Caco-2 (cell line): ENCODE measurements around the gene SEC11A. TPM values are rescaled to one million over a fixed set of nuclear protein-coding genes. Genes with fewer than 3 reads are reported as not detected.
"Not testable (repeated sequence)": the region's sequence is repeated elsewhere in the genome, so short reads cannot be mapped to it uniquely, and the experiment has no call there.

Experiments used
- BruUV-seq: library from RNA; stranded (reverse); fragments of 400-500 nt; replicated peaks from 2 replicates; lab custom pipeline; 2021; lab: Mats Ljungman, UMichigan
- CTCF ChIA-PET: fragments of 300-600 bp; sonication (Branson Sonifier 250); formaldehyde crosslinking; loops from one replicate; lab custom pipeline; 2022; ENCODE audit warnings: antibody characterized with exemption; lab: Charles Lee
- POLR2A ChIA-PET: fragments of 300-600 bp; sonication (Branson Sonifier 250); formaldehyde crosslinking; loops from one replicate; lab custom pipeline; 2022; ENCODE audit warnings: antibody characterized with exemption; lab: Charles Lee
- DNase-seq, 2 experiments: peaks; one replicate each; pipeline versions ENCODE4 v3.0.0 to v3.0.0-alpha.2; 2020 to 2022
- H3K27me3 ChIP-seq: replicated peaks from 2 replicates; pipeline ENCODE4 v1.6.0; 2011; ENCODE audit warnings: low read length; ENCODE audit not compliant: control insufficient read depth, insufficient read depth
- H3K36me3 ChIP-seq: 2 replicates; pipeline ENCODE4 v1.5.1; 2011; ENCODE audit warnings: low read length; ENCODE audit not compliant: control insufficient read depth, insufficient read depth
- H3K4me1 ChIP-seq: fragments of 250-450 bp; sonication (Bioruptor Pico); 2 replicates; pipeline ENCODE4 v1.5.1; 2020; ENCODE audit warnings: mild to moderate bottlenecking
- H3K4me3 ChIP-seq: 2 replicates; pipeline ENCODE4 v1.5.1; 2011; ENCODE audit warnings: low read depth, mild to moderate bottlenecking, control low read depth, low read length
- H3K9me3 ChIP-seq: fragments of 250-450 bp; sonication (Bioruptor Pico); 2 replicates; pipeline ENCODE4 v1.5.1; 2020; ENCODE audit warnings: mild to moderate bottlenecking, moderate library complexity
- H3K27ac Mint-ChIP-seq: one replicate; pipeline ENCODE4 v1.8.0; 2022; ENCODE audit warnings: mixed read lengths; ENCODE audit not compliant: unreplicated experiment
- H3K27me3 Mint-ChIP-seq: one replicate; pipeline ENCODE4 v1.8.0; 2022; ENCODE audit warnings: mixed read lengths; ENCODE audit not compliant: insufficient read depth, unreplicated experiment
- H3K36me3 Mint-ChIP-seq: one replicate; pipeline ENCODE4 v1.8.0; 2022; ENCODE audit warnings: mild to moderate bottlenecking, mixed read lengths; ENCODE audit not compliant: insufficient read depth, unreplicated experiment
- H3K4me1 Mint-ChIP-seq: one replicate; pipeline ENCODE4 v1.8.0; 2022; ENCODE audit warnings: low read depth, mixed read lengths; ENCODE audit not compliant: unreplicated experiment
- H3K4me3 Mint-ChIP-seq: one replicate; pipeline ENCODE4 v1.8.0; 2022; ENCODE audit warnings: mild to moderate bottlenecking, moderate library complexity, mixed read lengths; ENCODE audit not compliant: unreplicated experiment
- H3K9me3 Mint-ChIP-seq: one replicate; pipeline ENCODE4 v1.8.0; 2022; ENCODE audit warnings: mixed read lengths; ENCODE audit not compliant: unreplicated experiment
- intact Hi-C: fragments of 100-400 bp; cut with micrococcal nuclease; formaldehyde crosslinking; loops from one replicate; pipeline ENCODE4 v1.10.0; 2022; ENCODE audit not compliant: unreplicated experiment
- total RNA-seq: library from RNA; stranded (reverse); gene quantifications from 2 replicates; pipeline ENCODE4 v1.2.3, GENCODE V29; 2022
- TF ChIP-seq, protein P1 (sequence below), 2 experiments: fragments of 200-600 bp in 1 of 2; IDR thresholded peaks; 1 replicate in 1 of 2; 2 replicates in 1 of 2; pipeline versions ENCODE4 v1.5.1 to v1.8.0; 2011 to 2022; ENCODE audit warnings: antibody characterized with exemption in 1 of 2, control low read depth in 1 of 2, inconsistent platforms in 1 of 2, low read depth in 1 of 2, low read length in 1 of 2, mild to moderate bottlenecking in 1 of 2, moderate library complexity in 1 of 2; ENCODE audit not compliant: insufficient read depth in 1 of 2, severe bottlenecking in 1 of 2, unreplicated experiment in 1 of 2

SEC11A gene
- total RNA-seq, 1 experiment from 2014 or later = 211 TPM

DNA sequence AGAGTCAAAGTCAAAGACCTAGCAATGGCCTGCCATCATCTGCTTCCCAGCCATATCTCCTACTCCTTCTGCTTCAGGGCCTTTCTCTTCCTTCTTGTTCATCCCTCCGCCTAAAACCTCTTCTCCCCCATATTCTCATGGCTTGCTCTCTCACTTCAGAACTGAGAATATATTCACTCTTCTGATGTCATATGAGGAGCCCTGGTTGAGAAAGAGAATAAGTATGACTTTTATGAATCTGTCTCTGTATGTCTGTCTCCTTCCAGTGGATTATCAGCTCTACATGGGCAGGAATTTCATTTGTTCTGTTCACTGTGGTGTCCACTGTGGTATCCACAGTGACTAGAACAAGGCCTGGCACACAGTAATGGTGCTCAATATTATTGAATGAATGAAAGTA, 44.3 kb upstream of the SEC11A start:
- H3K4me1 ChIP-seq = peaks cover 22% of the 10 kb centered on the region; the same call in 1 of the 2 replicates
- Mint-ChIP-seq H3K36me3 (no peaks in the 10 kb centered on the region), H3K9me3 (no peaks in the 10 kb centered on the region)

DNA sequence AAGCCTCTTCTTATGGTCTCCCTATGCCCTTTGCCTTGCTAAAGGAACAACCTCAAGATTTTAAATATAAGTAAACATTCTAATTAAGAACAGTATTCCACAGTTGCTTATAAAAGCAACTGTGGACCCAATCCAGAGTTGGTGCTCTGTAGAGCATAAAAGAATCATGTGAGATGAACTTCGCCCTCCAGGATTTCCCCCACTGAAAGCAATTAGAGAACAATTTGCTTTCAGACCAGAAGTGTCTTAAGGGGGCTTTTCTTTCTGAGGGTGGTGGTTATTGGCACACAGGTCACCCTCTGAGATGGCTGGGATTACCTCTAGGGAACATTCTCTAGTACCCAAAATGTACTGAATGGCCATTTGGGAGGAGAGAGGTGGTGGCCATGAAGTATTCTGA, 43.1 kb upstream of the SEC11A start:
- DNase-seq = no peak
- H3K9me3 ChIP-seq = no peaks in the 10 kb centered on the region
- H3K36me3 ChIP-seq = no peaks in the 10 kb centered on the region
- POLR2A ChIA-PET = no interaction called here
- H3K4me3 ChIP-seq = no peak overlapping the region
- H3K27me3 Mint-ChIP-seq = no peaks in the 10 kb centered on the region
- no peak overlapping the region for H3K4me3 Mint-ChIP-seq
- H3K27ac Mint-ChIP-seq = no peak overlapping the region
- peaks cover 4% of the 10 kb centered on the region for H3K4me1 Mint-ChIP-seq
- intact Hi-C loops = no loop called here
- H3K27me3 ChIP-seq = no peaks in the 10 kb centered on the region
- H3K36me3 Mint-ChIP-seq = peaks cover 5% of the 10 kb centered on the region
- TF ChIP-seq, protein P1, sequence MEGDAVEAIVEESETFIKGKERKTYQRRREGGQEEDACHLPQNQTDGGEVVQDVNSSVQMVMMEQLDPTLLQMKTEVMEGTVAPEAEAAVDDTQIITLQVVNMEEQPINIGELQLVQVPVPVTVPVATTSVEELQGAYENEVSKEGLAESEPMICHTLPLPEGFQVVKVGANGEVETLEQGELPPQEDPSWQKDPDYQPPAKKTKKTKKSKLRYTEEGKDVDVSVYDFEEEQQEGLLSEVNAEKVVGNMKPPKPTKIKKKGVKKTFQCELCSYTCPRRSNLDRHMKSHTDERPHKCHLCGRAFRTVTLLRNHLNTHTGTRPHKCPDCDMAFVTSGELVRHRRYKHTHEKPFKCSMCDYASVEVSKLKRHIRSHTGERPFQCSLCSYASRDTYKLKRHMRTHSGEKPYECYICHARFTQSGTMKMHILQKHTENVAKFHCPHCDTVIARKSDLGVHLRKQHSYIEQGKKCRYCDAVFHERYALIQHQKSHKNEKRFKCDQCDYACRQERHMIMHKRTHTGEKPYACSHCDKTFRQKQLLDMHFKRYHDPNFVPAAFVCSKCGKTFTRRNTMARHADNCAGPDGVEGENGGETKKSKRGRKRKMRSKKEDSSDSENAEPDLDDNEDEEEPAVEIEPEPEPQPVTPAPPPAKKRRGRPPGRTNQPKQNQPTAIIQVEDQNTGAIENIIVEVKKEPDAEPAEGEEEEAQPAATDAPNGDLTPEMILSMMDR (IDR thresholded peaks at IDR 0.05; ENCODE audit: insufficient read depth in 1 of 2, low read depth in 1 of 2, low read length in 1 of 2, severe bottlenecking in 1 of 2, unreplicated experiment in 1 of 2) = no peak
- CTCF ChIA-PET = interaction anchor here (0.6 kb wide), 1 partner anchor 11 kb away, joined by 3 read pairs; no protein-coding TSS in a partner anchor
- H3K4me1 ChIP-seq = peaks cover 27% of the 10 kb centered on the region
- no TSS peak for BruUV-seq
- H3K9me3 Mint-ChIP-seq = no peaks in the 10 kb centered on the region

More for the DNA sequence above, 44.3 kb upstream of the SEC11A start:
- intact Hi-C loops = no loop called here
- Histone ChIP-seq H3K9me3 (no peaks in the 10 kb centered on the region), H3K27me3 (no peaks in the 10 kb centered on the region), H3K4me3 (no peak overlapping the region), H3K36me3 (no peaks in the 10 kb centered on the region)
- Mint-ChIP-seq H3K4me1 (peaks cover 8% of the 10 kb centered on the region), H3K27me3 (no peaks in the 10 kb centered on the region), H3K4me3 (no peak overlapping the region), H3K27ac (no peak overlapping the region)
- no TSS peak for BruUV-seq
- no peak for DNase-seq
- TF ChIP-seq, protein P1 (IDR thresholded peaks at IDR 0.05; ENCODE audit: insufficient read depth in 1 of 2, low read depth in 1 of 2, low read length in 1 of 2, severe bottlenecking in 1 of 2, unreplicated experiment in 1 of 2) = no peak
- ChIA-PET POLR2A (no interaction called here), CTCF (interaction anchor here (0.7 kb wide), 1 partner anchor 24 kb away, joined by 3 read pairs; no protein-coding TSS in a partner anchor)

DNA sequence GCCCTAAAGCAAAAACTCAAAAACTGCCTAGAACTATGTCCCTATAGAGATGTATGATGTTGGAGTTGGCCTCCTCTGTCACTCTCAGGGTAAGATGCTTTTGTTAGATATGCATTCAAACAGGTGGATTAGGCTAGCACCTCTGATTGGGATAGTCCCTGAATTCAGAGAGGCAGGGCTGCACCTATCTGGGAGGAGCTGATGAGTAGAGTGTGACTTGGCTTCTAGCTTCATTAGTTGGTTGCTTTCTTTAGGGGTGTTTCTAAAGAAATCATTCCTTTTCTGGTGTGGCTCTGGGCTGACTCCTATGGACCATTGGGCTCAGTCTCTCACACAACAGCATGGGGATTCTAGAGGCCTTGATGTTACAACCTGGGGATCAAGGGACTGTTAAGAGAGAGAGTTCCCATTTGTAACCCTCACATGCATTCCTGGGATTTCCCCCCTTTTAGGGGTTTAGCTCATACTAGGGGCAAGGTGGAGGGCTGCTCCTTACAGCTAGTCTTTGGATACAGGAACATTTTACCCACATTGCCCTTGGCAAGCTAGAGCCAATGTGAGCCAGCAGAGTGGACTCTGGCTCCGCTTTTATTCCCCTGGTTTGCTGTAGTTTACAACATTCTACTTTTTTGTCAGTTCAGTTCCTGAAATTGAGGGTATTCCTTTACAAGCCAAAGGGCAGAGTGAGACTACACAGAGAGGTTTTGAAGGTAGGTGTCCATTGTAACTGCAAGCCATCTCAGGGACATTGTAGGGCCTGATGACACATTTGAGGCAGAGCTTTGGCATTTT, 40.0 kb upstream of the SEC11A start:
- intact Hi-C loops = no loop called here
- ChIA-PET POLR2A (no interaction called here), CTCF (no interaction called here)
- no peaks in the 10 kb centered on the region for H3K9me3 Mint-ChIP-seq
- H3K27me3 Mint-ChIP-seq = no peaks in the 10 kb centered on the region
- H3K36me3 ChIP-seq = no peaks in the 10 kb centered on the region
- TF ChIP-seq, protein P1 (IDR thresholded peaks at IDR 0.05; ENCODE audit: insufficient read depth in 1 of 2, low read depth in 1 of 2, low read length in 1 of 2, severe bottlenecking in 1 of 2, unreplicated experiment in 1 of 2) = no peak
- no peak overlapping the region for H3K27ac Mint-ChIP-seq
- H3K9me3 ChIP-seq = no peaks in the 10 kb centered on the region
- no peak overlapping the region for H3K4me3 Mint-ChIP-seq
- H3K27me3 ChIP-seq = no peaks in the 10 kb centered on the region
- DNase-seq = no peak
- BruUV-seq = no TSS peak
- H3K4me3 ChIP-seq = no peak overlapping the region
- peaks cover 39% of the 10 kb centered on the region for H3K4me1 ChIP-seq
- peaks cover 17% of the 10 kb centered on the region for H3K4me1 Mint-ChIP-seq
- peaks cover 8% of the 10 kb centered on the region for H3K36me3 Mint-ChIP-seq

DNA sequence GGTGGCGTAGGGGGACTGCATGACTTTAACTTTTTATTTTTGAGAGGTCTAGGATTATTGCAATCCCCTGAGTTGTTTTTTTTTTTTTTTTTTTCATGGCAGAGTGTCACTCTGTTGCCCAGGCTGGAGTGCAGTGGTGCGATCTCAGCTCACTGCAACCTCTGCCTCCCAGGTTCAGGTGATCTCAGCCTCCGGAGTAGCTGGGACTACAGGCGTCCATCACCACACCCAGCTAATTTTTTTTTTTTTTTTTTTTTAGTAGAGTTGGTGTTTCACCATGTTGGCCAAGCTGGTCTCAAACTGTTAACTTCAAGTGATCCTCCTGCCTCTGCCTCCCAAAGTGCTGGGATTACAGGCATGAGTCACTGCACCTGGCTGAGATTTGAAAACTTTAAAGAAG, 39.0 kb upstream of the SEC11A start:
- peaks cover 49% of the 10 kb centered on the region for H3K4me1 ChIP-seq
- CTCF ChIA-PET, H3K27ac Mint-ChIP-seq, H3K4me3 Mint-ChIP-seq, H3K4me3 ChIP-seq, DNase-seq, H3K27me3 Mint-ChIP-seq, H3K27me3 ChIP-seq, H3K9me3 ChIP-seq, H3K36me3 Mint-ChIP-seq, POLR2A ChIA-PET, BruUV-seq, H3K36me3 ChIP-seq, H3K9me3 Mint-ChIP-seq, intact Hi-C loops: not testable (repeated sequence)
- H3K4me1 Mint-ChIP-seq = peaks cover 26% of the 10 kb centered on the region
